ENCODE results near the gene SMAD5.

DNA sequence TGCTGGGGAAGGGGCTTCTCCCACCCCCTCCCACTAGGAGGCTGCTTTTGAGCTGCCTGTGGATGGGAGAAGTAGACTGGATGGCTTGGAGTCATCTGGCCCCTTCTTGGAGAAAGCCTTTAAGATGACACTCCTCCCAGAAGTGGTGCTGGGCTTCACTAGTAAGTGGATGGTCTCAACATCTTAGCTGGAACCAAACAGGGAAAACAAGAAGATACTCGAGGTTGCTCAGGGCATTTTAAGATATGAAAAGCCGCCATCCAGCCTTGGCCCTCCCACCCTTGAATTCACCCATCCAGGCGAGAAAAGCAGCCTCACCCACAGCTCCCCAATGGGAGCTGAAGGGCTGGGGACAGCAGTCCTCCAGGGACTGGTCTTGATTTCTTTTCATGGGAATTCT, 68.1 kb downstream of the SMAD5 start:
- TF ChIP-seq EZH2 (IDR thresholded peaks at IDR 0.05) (no peak), POLR2AphosphoS5 (IDR thresholded peaks at IDR 0.05; ENCODE audit: borderline replicate concordance, low read depth, low read length) (no peak), FOXP2 (optimal IDR thresholded peaks at IDR 0.05; ENCODE audit: control extremely low read depth, extremely low read length, insufficient read depth) (no peak)
